H9 (cell line): ENCODE data around the gene ARL14EP. TPM values are rescaled to one million over a fixed set of nuclear protein-coding genes. Genes with fewer than 3 reads are reported as not detected.

Source experiments
- DNase-seq: peaks from one replicate; pipeline ENCODE4 v3.0.0-alpha.2; 2017
- H2AFZ ChIP-seq: one replicate; pipeline ENCODE4 v1.6.1; 2013; ENCODE audit warnings: mild to moderate bottlenecking, low read length, control low read depth, moderate library complexity
- H2AK5ac ChIP-seq: 2 replicates; pipeline ENCODE4 v1.6.1; 2013; ENCODE audit warnings: low read length, control low read depth, mixed read lengths; ENCODE audit not compliant: insufficient read length
- H2BK120ac ChIP-seq: one replicate; pipeline ENCODE4 v1.6.1; 2013; ENCODE audit warnings: low read depth, mild to moderate bottlenecking, low read length, control low read depth, inconsistent platforms; ENCODE audit not compliant: poor library complexity, severe bottlenecking
- H2BK12ac ChIP-seq: 2 replicates; pipeline ENCODE4 v1.6.1; 2013; ENCODE audit warnings: low read length, control low read depth, mixed read lengths, low read depth; ENCODE audit not compliant: insufficient read length
- H2BK15ac ChIP-seq: 2 replicates; pipeline ENCODE4 v1.6.1; 2013; ENCODE audit warnings: low read depth, low read length, control low read depth
- H2BK20ac ChIP-seq: one replicate; pipeline ENCODE4 v1.6.1; 2013; ENCODE audit warnings: low read depth, mild to moderate bottlenecking, low read length, control low read depth, inconsistent platforms; ENCODE audit not compliant: poor library complexity, severe bottlenecking
- H2BK5ac ChIP-seq: 2 replicates; pipeline ENCODE4 v1.6.1; 2013; ENCODE audit warnings: low read length, control low read depth, mixed read lengths; ENCODE audit not compliant: insufficient read length
- H3K14ac ChIP-seq: 2 replicates; pipeline ENCODE4 v1.6.1; 2013; ENCODE audit warnings: low read length, control low read depth; ENCODE audit not compliant: insufficient read depth
- H3K18ac ChIP-seq: 2 replicates; pipeline ENCODE4 v1.6.1; 2013; ENCODE audit warnings: low read depth, mild to moderate bottlenecking, mixed read lengths, low read length, control low read depth; ENCODE audit not compliant: insufficient read length
- H3K23ac ChIP-seq: 2 replicates; pipeline ENCODE4 v1.6.1; 2013; ENCODE audit warnings: low read length, control low read depth, mixed read lengths, low read depth; ENCODE audit not compliant: insufficient read length
- H3K23me2 ChIP-seq: 2 replicates; pipeline ENCODE4 v1.6.1; 2013; ENCODE audit warnings: low read depth, mild to moderate bottlenecking, mixed read lengths, low read length, control low read depth; ENCODE audit not compliant: insufficient read length, poor library complexity, severe bottlenecking
- H3K27ac ChIP-seq: 2 replicates; pipeline ENCODE4 v1.5.1; 2013; ENCODE audit warnings: low read length, control low read depth, mixed read lengths, low read depth; ENCODE audit not compliant: insufficient read length
- H3K27me3 ChIP-seq: 2 replicates; pipeline ENCODE4 v1.6.1; 2013; ENCODE audit warnings: low read length, control low read depth, inconsistent platforms; ENCODE audit not compliant: insufficient read depth
- H3K4ac ChIP-seq: 2 replicates; pipeline ENCODE4 v1.6.1; 2013; ENCODE audit warnings: low read depth, mild to moderate bottlenecking, control low read depth, inconsistent platforms, low read length, moderate library complexity
- H3K4me1 ChIP-seq: 2 replicates; pipeline ENCODE4 v1.6.1; 2013; ENCODE audit warnings: low read length, control low read depth, inconsistent platforms; ENCODE audit not compliant: insufficient read depth
- H3K4me2 ChIP-seq: 2 replicates; pipeline ENCODE4 v1.6.1; 2013; ENCODE audit warnings: low read length, control low read depth, mixed read lengths; ENCODE audit not compliant: insufficient read length, insufficient read depth
- H3K56ac ChIP-seq: 2 replicates; pipeline ENCODE4 v1.6.1; 2013; ENCODE audit warnings: low read depth, mild to moderate bottlenecking, mixed read lengths, low read length, control low read depth; ENCODE audit not compliant: insufficient read length
- H3K79me1 ChIP-seq: 2 replicates; pipeline ENCODE4 v1.6.1; 2013; ENCODE audit warnings: low read depth, mild to moderate bottlenecking, moderate library complexity, low read length, control low read depth, inconsistent platforms; ENCODE audit not compliant: insufficient read depth, poor library complexity, severe bottlenecking
- H3K79me2 ChIP-seq: 2 replicates; pipeline ENCODE4 v1.6.1; 2013; ENCODE audit warnings: low read length, control low read depth, inconsistent platforms; ENCODE audit not compliant: insufficient read depth
- H3K9ac ChIP-seq: 2 replicates; pipeline ENCODE4 v1.6.1; 2013; ENCODE audit warnings: low read length, control low read depth, mixed read lengths; ENCODE audit not compliant: insufficient read length; ENCODE audit errors: extremely low read depth
- H3K9me3 ChIP-seq: one replicate; pipeline ENCODE4 v1.6.1; 2013; ENCODE audit warnings: low read depth, low read length, inconsistent platforms; ENCODE audit not compliant: control insufficient read depth
- H3T11ph ChIP-seq: one replicate; pipeline ENCODE4 v1.6.1; 2013; ENCODE audit warnings: mild to moderate bottlenecking, low read length, control low read depth, inconsistent platforms
- H4K20me1 ChIP-seq: one replicate; pipeline ENCODE4 v1.6.1; 2013; ENCODE audit not compliant: control insufficient read depth, insufficient read length, insufficient read depth
- H4K5ac ChIP-seq: 2 replicates; pipeline ENCODE4 v1.6.1; 2013; ENCODE audit warnings: low read depth, mild to moderate bottlenecking, mixed read lengths, low read length, control low read depth; ENCODE audit not compliant: insufficient read length
- H4K8ac ChIP-seq: replicated peaks from 2 replicates; pipeline ENCODE4 v1.6.1; 2013; ENCODE audit warnings: low read length, control low read depth, mixed read lengths, low read depth; ENCODE audit not compliant: insufficient read length
- H4K91ac ChIP-seq: 2 replicates; pipeline ENCODE4 v1.6.1; 2013; ENCODE audit warnings: low read depth, mild to moderate bottlenecking, moderate library complexity, mixed read lengths, low read length, control low read depth; ENCODE audit not compliant: insufficient read length
- H3K27ac Mint-ChIP-seq, 3 experiments: 2 replicates in 2 of 3; 3 replicates in 1 of 3; pipeline ENCODE4 v1.8.0; 2020 to 2021; ENCODE audit warnings: mixed read lengths in 3 of 3, mild to moderate bottlenecking in 1 of 3, moderate library complexity in 1 of 3
- H3K27me3 Mint-ChIP-seq: 2 replicates; pipeline ENCODE4 v1.8.0; 2021; ENCODE audit warnings: low read depth, mild to moderate bottlenecking, moderate library complexity, mixed read lengths
- H3K36me3 Mint-ChIP-seq, 3 experiments: 2 replicates in 2 of 3; 3 replicates in 1 of 3; pipeline ENCODE4 v1.8.0; 2020 to 2021; ENCODE audit warnings: low read depth in 3 of 3, mixed read lengths in 3 of 3; ENCODE audit not compliant: insufficient read depth in 1 of 3
- H3K4me1 Mint-ChIP-seq, 2 experiments: 2 replicates each; pipeline ENCODE4 v1.8.0; 2020; ENCODE audit warnings: mixed read lengths in 2 of 2
- H3K4me3 Mint-ChIP-seq, 2 experiments: 2 replicates in 1 of 2; 3 replicates in 1 of 2; pipeline ENCODE4 v1.8.0; 2020 to 2021; ENCODE audit warnings: mild to moderate bottlenecking in 2 of 2, mixed read lengths in 2 of 2, moderate library complexity in 1 of 2
- H3K9me3 Mint-ChIP-seq, 2 experiments: 2 replicates in 1 of 2; 3 replicates in 1 of 2; pipeline ENCODE4 v1.8.0; 2020; ENCODE audit warnings: mild to moderate bottlenecking in 2 of 2, mixed read lengths in 2 of 2, moderate library complexity in 1 of 2
- CTCF ChIP-seq: fragments of 200-600 bp; sonication (generic); conservative IDR thresholded peaks from 3 replicates; pipeline ENCODE4 v1.8.0; 2021; ENCODE audit warnings: antibody characterized with exemption, mild to moderate bottlenecking
- WGBS: extraction: QIAGEN DNeasy Blood & Tissue Kit; methylation state at CpG from one replicate; pipeline ENCODE4 v1.1.7; 2013; ENCODE audit warnings: missing lambda C conversion rate, low lambda C conversion rate, mixed read lengths; ENCODE audit not compliant: insufficient read length; ENCODE audit errors: extremely low coverage; 5-methylcytosine and 5-hydroxymethylcytosine counted together
- total RNA-seq: library from RNA; stranded (reverse); gene quantifications from 2 replicates; pipeline ENCODE4 v1.2.1, GENCODE V29; 2021

ARL14EP gene
- total RNA-seq, 1 experiment from 2014 or later = 20.9 TPM

GRCh38 chr11:30313580-30313979 lies 9.3 kb upstream of the ARL14EP start:
- Histone ChIP-seq H3K9me3 (no peaks in the 10 kb centered on the region), H3K79me2 (no peaks in the 10 kb centered on the region), H3K79me1 (no peaks in the 10 kb centered on the region), H3K27me3 (no peaks in the 10 kb centered on the region), H2BK120ac (no peak overlapping the region), H3K4me2 (no peak overlapping the region), H2BK12ac (no peak overlapping the region), H3K14ac (no peak overlapping the region), H3K4me1 (no peaks in the 10 kb centered on the region), H4K5ac (no peak overlapping the region), H2BK5ac (no peak overlapping the region), H2BK15ac (no peak overlapping the region), H2AFZ (no peak overlapping the region), H4K20me1 (no peaks in the 10 kb centered on the region), H2AK5ac (no peak overlapping the region), H3K56ac (no peak overlapping the region), H3K18ac (no peak overlapping the region), H3K23me2 (no peaks in the 10 kb centered on the region), H4K8ac (no peak overlapping the region), H3K27ac (no peak overlapping the region), H4K91ac (no peak overlapping the region), H3T11ph (no peak overlapping the region), H3K23ac (no peak overlapping the region), H3K9ac (no peak overlapping the region), H3K4ac (no peak overlapping the region), H2BK20ac (no peak overlapping the region)
- TF ChIP-seq CTCF = no peak
- Mint-ChIP-seq H3K9me3 (peaks cover 4 to 9% of the 10 kb centered on the region in 2 experiments; a peak in 4 of 5 replicates), H3K27me3 (peaks cover 25% of the 10 kb centered on the region), H3K4me1 (no peaks in the 10 kb centered on the region), H3K4me3 (no peak overlapping the region), H3K36me3 (0 out of 7 replicates have a peak, but pooled peaks cover 0 to 4% (median 0%) of the 10 kb centered on the region in 3 experiments), H3K27ac (no peak overlapping the region)
- no peak for DNase-seq
- no CpG with 5 or more reads among the region's 2 CpGs for WGBS
